Panc1 (cell line): ENCODE data around the gene EPHA10.

Experiments used
- CTCF ChIP-seq: fragments of 450-650 bp; IDR thresholded peaks from 2 replicates; pipeline ENCODE4 v1.5.1; 2017; ENCODE audit warnings: mild to moderate bottlenecking
- POLR2AphosphoS5 ChIP-seq: IDR thresholded peaks from 2 replicates; pipeline ENCODE4 v1.6.1; 2012; ENCODE audit warnings: mild to moderate bottlenecking, low read depth, low read length, moderate library complexity
- SIN3A ChIP-seq: IDR thresholded peaks from 2 replicates; pipeline ENCODE4 v1.6.1; 2012; ENCODE audit warnings: low read depth, mild to moderate bottlenecking, low read length, moderate library complexity, borderline replicate concordance; ENCODE audit not compliant: insufficient read depth
- TCF7L2 ChIP-seq: IDR thresholded peaks from 2 replicates; pipeline ENCODE4 v1.6.1; 2011; ENCODE audit warnings: mild to moderate bottlenecking, low read depth, low read length, inconsistent platforms

- TF ChIP-seq CTCF (no peak), TCF7L2 (no peak), POLR2AphosphoS5 (no peak), SIN3A (no peak)
Measured at GRCh38 chr1:37734629-37735591, 30.0 kb downstream of the EPHA10 start.
